Jurkat, Clone E6-1 (cell line): ENCODE results near the gene DPF1.

ENCODE experiments used
- DNase-seq: peaks from one replicate; pipeline ENCODE4 v3.0.0-alpha.2; 2011; ENCODE audit warnings: low read depth, low spot score
- H3K4me3 ChIP-seq: 2 replicates; pipeline ENCODE4 v1.5.1; 2011; ENCODE audit warnings: mild to moderate bottlenecking, low read length, control low read depth, moderate library complexity

The DPF1 gene

GRCh38 chr19:38180071-38180470 is 44.0 kb downstream of the DPF1 start:
- DNase-seq: no peak
- H3K4me3 ChIP-seq: no peak overlapping the region

GRCh38 chr19:38175422-38175821 is 48.6 kb downstream of the DPF1 start:
- H3K4me3 ChIP-seq: no peak overlapping the region
- DNase-seq: no peak

GRCh38 chr19:38173291-38174041 is 50.6 kb downstream of the DPF1 start:
- no peak overlapping the region for H3K4me3 ChIP-seq
- DNase-seq: no peak

DNA sequence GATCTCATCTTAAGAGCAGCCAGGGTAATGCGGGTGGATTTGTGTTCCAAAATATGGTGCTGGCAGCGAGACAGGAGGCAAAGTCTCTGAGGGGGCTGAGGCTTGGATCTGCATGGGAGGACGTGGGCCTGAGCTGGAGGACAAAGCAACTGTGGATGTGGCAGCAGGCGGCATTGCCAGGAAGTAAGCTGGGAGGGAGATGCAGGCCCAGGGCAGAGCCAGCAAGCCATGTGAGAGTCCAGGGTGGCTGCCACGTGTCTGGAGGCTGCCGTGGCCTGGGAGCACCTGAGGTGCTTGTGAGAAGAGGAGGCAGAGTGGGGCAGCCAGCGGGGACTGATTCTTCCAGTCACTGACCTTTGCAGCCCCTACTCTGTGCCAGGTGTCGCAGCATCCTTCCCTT is 52.0 kb downstream of the DPF1 start:
- H3K4me3 ChIP-seq: no peak overlapping the region
- no peak for DNase-seq

DNA sequence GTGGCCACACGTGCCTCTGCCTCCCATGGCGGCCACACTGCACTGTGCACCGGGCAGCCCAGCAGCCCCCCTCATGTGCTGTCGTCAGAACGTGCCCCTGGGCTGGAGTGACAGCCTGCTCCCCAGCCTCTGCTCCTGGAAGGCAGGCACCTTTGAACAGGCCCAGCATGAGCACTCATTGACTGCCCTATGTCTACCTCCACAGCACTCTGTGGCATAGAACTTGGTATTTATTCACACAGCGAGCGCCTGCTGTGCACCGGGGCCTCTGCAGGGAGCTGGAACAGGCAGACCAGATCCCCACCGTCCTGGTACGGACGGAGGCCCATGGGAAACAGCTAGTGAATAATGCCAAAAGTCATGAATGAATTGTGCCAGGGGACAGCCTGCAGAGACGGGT is 53.7 kb downstream of the DPF1 start:
- no peak overlapping the region for H3K4me3 ChIP-seq
- no peak for DNase-seq

DNA sequence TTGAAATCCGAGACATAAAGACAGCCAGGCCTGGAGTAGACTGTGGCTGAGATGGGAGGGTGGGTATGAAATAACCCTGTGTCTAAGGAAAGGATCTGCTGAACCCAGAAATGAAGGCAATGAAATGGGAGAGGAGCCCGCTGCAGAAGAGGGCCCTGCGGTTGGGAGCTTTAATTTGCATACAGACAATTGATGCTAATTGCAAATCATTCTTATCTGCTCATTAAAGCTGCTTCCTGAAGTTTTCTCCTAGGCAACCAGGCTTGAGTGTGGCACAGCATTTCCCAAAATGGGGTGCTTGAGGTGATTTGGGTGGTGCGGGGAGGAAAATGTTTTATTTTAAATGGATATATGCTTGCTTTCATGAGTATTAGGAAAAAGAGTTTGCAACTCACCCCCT is 55.4 kb downstream of the DPF1 start:
- DNase-seq: no peak
- no peak overlapping the region for H3K4me3 ChIP-seq

- no peak for DNase-seq
- H3K4me3 ChIP-seq: no peak overlapping the region
Observed at GRCh38 chr19:38165335-38165734, 58.7 kb downstream of the DPF1 start.

GRCh38 chr19:38164526-38164925 is 59.5 kb downstream of the DPF1 start:
- no peak for DNase-seq
- H3K4me3 ChIP-seq: no peak overlapping the region

DNA sequence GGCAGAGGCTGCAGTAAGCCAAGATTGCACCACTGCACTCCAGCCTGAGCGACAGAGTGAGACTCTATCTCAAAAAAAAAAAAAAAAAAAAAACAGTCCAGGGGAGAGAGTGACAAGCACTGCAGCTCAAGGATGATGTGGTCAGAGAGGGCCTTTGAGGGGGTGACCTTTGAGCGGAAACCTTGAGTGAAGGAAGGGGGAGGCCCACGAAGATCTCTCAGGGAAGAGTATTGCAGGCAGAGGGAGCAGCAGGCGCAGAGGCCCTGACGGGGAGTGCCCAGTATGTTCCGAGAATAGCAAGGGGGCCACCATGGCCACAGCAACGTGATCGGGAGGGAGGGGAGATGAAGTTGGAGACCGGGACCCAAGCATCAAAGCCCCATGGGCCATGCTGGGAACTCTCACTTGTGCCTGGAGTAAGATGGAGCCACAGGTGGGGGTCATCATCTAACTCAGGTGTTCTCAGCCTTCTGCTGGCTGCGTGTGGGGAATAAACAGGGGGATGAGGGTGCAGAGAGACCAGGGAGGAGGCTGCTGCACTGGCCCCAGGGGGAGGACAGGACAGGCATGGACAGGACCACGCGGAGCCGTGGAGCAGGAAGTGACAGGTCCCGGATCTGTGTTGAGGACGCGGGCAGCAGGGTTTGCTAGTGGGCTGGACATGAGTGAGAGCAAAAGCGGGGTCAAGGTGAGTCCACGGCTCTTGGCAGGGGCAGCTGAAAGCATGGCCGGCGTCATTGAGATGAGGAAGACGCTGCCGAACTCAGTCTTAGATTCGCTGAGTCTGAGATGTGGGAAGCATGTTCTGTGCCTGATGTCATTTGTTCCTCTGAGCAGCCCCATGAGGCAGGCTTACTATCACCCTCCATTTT is 60.4 kb downstream of the DPF1 start:
- DNase-seq: no peak
- H3K4me3 ChIP-seq: no peak overlapping the region

DNA sequence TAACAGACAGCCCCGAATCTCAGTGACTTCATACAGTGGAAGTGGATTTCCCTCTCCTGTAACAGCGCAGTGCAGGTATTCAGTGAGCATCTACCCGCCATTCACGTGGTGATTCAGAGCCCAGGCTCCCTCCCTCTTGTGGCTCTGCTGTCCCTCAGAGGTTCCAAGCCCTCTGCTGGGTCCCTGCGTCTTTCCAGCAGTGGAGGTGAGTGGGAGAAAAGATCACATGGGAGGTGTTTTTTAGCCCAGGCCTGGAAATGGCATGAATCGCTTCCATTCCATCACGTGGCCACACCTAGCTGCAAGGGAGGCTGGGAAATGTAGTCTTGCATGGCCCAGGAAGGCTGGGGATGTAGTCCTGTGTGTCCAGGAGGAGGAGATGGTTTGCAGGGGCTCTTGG is 61.4 kb downstream of the DPF1 start:
- DNase-seq: no peak

GRCh38 chr19:38162094-38162493 is 61.9 kb downstream of the DPF1 start:
- DNase-seq: no peak
- H3K4me3 ChIP-seq: no peak overlapping the region

More for the DNA sequence above, 61.4 kb downstream of the DPF1 start:
- no peak overlapping the region for H3K4me3 ChIP-seq
